GM18502 (cell line): ENCODE measurements around the gene OLFM2.
"Not testable (repeated sequence)": the region's sequence is repeated elsewhere in the genome, so short reads cannot be mapped to it uniquely, and the experiment has no call there.

Source experiments
- ATAC-seq: cut with Tn5 transposase; IDR thresholded peaks from one replicate; pipeline ENCODE4 v1.9.1; 2021; ENCODE audit warnings: mild to moderate bottlenecking; ENCODE audit not compliant: unreplicated experiment, poor library complexity

Gene OLFM2

GRCh38 chr19:9945319-9945966 is 9.1 kb upstream of the OLFM2 start:
- no peak for ATAC-seq

DNA sequence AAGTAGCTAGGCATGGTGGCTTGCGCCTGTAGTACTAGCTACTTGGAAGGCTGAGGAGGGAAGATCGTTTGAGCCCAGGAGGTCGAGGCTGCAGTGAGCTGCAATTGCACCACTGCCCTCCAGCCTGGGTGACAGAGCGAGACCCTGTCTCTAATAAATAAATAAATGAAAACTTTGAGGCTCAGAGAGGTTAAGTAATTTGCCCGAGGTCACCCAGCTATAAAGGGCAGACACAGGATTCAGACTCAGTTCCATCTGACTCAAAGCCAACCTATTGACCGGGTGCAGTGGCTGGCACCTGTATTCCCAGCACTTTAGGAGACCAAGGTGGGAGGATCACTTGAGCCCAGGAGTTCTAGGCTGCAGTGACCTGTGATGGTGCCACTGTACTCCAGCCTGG is 7.4 kb upstream of the OLFM2 start:
- no peak for ATAC-seq

GRCh38 chr19:9941671-9942070 is 5.4 kb upstream of the OLFM2 start:
- no peak for ATAC-seq

DNA sequence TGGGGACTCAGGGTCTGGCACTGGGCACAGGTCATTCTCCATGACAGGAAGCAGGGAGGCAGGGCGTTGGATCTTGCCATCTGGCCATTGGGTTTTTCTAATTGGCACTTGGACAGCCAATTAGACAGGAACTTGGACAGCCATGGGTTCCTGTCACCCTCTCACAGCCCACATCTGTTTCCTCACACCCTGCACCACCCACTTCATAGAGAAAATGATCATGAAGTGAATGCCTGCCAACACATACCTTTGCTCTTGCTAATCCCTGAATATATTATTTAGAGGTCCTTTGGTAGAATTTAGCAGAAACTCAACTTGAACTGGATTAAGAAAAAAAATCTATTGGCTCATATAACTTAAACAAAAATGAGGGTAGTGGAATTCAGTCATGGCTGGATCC is 4.9 kb upstream of the OLFM2 start:
- ATAC-seq, result no peak

DNA sequence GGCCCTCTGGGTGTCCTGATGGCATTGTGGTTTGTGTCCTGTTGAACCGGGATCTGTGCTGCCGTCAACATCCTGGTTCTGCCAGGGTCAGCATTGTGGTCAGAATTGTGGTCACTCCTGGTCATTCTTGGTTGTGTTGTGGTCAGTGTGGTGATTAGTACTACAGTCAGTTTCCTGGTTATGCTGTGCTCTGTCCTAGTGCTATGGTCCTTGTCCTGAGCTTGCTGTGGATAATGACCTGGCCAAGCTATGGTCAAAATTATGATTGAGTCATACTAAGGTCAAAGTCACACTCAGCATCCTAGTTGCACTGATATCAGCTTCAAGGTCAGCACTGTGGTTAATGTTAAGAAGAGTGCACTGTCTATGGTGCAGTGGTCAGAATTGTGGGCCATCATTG is 4.5 kb upstream of the OLFM2 start:
- ATAC-seq, result no peak

DNA sequence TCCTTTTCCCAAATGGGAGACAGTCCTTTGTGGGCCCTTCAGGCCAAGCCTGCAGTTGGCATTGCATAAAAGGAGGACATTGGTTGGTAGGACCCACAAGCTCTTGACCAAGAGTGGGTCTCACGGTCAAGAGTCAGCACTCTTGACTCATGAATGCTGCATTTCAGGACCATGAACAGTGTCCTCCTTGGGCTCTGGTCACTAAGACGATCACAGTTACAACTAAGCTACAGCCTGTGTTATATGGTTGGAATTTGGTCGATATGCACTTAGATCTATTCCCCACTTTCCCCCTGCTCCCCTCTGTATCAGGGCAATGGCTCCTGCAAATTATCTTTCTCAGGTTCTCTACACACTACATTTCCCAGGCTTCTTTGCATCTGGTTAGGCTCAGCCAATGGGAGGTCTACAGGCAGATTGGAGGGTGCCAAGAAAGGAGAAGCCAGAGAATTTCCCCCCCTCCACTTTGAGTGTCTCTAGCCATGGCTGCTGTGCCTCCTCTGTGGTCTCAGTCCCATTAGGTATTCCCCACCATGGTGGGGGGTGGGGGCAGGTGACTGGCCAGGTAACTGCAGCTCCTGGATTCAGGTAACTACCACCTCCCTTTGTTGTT is 3.1 kb upstream of the OLFM2 start:
- no peak for ATAC-seq

DNA sequence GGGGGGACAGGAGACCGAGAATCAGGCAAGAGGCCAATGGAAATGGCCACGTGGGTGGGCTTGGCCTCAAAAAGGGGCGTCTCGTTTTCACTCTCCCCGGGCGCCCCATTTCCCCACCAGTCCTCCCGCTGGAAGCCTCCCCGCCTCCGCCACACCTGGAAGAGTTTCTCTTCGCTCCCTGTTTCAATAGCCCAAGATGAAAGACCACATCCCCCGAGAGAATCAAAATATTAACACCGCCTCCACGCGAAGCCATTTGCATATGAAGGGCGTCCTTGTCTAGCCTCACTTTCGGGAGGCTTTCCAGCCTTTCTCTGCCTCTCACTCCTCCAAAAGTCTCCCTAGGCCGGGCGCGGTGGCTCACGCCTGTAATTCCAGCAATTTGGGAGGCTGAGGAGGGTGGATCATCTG is 691 bp upstream of the OLFM2 start:
- no peak for ATAC-seq

DNA sequence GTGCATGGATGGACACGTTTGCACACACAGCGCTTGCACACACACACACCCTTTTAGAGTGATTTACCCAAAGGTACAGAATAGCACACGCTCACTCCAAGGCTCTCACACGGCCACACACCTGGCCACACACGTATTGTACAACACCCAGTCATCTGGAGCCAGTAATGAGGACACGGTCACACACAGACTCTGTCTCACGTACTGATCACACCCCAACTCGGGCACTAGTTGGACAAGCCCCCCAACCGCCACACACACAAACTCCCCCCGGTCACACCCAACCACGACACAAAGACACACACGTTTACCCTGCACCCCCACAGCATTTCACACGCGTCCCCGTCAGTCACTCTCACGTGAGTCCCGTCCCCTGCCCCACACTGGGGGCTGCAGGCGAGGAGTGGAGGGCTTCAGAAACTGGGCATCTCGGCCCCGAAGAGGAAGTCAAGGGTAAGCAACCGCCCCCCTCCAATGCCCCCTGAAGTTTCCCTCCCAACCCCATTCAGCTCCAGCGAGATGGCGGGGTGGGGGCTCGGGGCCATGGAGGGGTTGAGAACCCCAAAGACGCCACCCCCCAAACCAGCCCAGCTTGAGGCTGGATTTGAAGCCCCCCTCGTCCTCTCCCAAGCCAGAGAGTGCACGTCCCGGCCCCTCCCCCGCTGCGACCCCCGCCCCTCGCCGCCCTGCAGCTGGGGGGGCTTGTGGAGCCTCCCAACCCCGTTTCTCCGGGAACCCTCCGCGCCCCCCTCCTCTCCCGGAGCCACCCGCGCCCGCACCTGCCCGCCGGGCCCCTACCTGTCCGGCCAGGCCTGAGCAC is 599 bp downstream of the OLFM2 start:
- no peak for ATAC-seq

DNA sequence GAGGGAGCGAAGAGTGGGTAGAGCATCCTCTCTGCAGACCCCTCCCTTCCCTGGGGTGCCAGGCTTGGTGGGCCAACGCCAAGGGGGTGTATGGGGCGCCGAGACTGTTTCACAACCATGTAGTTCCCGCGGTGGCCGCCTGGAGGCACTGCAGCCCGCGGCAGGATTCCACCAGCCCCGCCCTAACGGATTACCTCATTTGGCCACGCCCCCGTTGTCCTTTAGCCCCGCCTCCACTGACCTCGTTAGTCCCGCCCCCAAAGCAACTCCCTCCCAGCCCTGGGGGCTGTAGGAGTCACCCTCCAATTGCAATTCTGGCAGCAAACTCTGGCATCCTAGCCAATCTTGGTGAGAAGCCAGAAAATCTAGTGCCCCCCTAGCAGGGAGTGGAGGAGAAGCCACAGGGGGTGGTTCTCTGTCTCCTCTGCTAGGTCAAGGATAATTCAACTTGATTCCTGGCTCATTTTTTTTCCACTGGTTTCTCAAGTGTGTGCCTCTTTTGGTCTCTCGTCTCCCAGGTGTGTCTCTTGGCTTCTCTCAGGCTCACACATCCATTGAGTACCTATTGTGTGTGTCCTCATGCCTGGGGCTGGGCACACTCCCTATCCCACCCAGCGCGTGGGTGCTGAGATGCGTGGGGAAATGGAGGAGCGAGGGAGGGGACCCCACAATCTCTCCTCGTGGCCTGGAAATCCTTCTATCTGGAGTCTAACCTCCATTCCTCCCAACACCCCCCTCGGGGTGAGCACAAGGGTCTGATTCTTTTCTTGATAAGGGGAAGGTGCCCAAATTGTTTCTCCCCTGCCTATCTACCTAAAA is 2.0 kb downstream of the OLFM2 start:
- no peak for ATAC-seq

GRCh38 chr19:9932835-9933234 is 3.5 kb downstream of the OLFM2 start:
- ATAC-seq, result no peak

- ATAC-seq, result no peak
Observed at GRCh38 chr19:9931629-9932028, 4.7 kb downstream of the OLFM2 start.

- ATAC-seq, result no peak
Observed at GRCh38 chr19:9923440-9923839, 12.9 kb downstream of the OLFM2 start.

GRCh38 chr19:9922782-9923379 is 13.4 kb downstream of the OLFM2 start:
- not testable (repeated sequence) for ATAC-seq

DNA sequence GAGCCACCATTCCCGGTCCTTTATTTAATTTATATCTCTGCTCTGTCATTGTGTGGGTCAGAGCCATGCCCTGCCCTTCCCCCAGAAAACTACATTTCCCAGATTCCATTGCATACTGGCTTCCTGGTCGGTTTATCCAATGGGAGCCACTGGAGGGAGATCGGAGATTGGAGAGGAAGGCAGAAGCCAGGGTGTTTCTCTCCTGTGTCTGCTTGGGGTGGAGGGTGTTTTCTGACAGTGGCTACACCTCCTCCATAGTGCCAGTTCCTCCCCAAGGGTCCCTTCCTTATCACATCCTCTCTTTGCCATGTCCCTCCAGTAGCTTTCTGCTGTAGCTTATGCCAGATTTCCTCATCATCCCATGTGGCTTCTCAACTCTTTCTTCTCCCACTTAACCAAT is 19.0 kb downstream of the OLFM2 start:
- no peak for ATAC-seq

GRCh38 chr19:9916719-9917118 is 19.6 kb downstream of the OLFM2 start:
- no peak for ATAC-seq

GRCh38 chr19:9914315-9915207 is 21.8 kb downstream of the OLFM2 start:
- no peak for ATAC-seq

DNA sequence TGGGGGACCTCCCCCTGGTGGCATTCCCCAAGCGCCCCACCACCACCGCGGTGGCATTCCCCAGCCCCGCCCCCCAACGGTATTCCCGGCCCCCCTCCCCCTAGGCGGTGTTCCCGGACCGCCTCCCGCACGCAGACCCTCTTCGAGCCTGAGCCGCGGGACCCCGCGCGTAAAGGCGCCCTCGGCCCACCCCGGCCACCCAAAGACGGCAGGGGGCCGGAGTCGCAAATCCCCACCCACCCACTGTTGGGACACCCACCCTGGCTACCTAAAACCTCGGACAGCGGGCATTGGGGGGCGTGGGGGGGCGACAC is 22.4 kb downstream of the OLFM2 start:
- no peak for ATAC-seq

DNA sequence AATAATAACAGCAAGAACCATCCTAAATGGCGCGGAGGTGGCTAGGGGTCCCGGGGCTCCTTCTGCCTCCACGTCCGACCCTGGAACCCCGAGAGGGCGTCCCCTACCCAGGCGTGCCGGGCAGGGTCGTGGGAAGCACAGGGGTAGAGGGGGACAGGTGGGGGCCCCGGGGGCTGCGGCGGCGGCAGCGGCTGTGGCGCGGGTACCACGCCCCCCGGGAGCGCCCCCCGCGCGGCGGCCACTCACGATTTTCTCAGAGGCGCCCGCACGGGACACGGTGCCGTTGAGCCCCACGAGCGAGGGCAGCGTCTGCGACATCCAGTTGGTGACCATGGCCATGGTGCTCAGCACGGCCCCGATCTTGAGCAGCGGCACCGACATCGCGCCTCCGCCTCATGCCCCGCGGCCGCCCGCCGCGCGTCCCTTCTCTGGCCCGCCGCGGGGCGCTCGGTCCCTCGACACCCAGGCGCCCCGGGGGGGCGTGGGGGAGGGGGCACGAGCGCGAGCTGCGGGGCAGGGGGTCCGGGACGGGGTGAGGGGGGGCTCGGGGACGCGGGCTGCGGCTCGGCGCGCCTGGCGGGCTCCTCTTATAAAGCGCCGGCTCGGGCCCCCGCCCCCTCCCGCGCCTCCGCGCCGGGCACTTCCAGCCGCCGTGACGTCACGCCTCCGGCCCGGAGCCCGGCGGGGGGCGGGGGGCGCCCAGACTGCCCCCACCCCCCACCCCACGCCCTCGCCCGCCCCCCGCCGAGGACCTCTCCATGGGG is 22.9 kb downstream of the OLFM2 start:
- no peak for ATAC-seq
